Uterus (tissue), 4 donors: Measurements from ENCODE around the gene DEPDC1. TPM values are rescaled to one million over a fixed set of nuclear protein-coding genes. Genes with fewer than 3 reads are reported as not detected.
"Not testable (repeated sequence)": the region's sequence is repeated elsewhere in the genome, so short reads cannot be mapped to it uniquely, and the experiment has no call there.

Source experiments
- DNase-seq, 2 donors: peaks; one replicate each; pipeline ENCODE4 v3.0.0-alpha.2; 2019 to 2020
- H3K27ac ChIP-seq, 2 donors: fragments of 200-600 bp; sonication (generic); 1 replicate in 1 of 2; 2 replicates in 1 of 2; pipeline ENCODE4 v1.5.1; 2016 to 2018
- H3K27me3 ChIP-seq, 2 donors: fragments of 200-600 bp; sonication (generic); one replicate each; pipeline ENCODE4 v1.5.1; 2018 to 2019; ENCODE audit warnings: control low read depth in 1 of 2
- H3K36me3 ChIP-seq, 2 donors: fragments of 200-600 bp; sonication (generic); one replicate each; pipeline ENCODE4 v1.5.1; 2019; ENCODE audit warnings: control low read depth in 1 of 2
- H3K4me1 ChIP-seq, 2 donors: fragments of 200-600 bp; sonication (generic); one replicate each; pipeline ENCODE4 v1.5.1; 2018 to 2019; ENCODE audit warnings: control low read depth in 1 of 2
- H3K4me3 ChIP-seq, 2 donors: fragments of 200-600 bp; sonication (generic); 1 replicate in 1 of 2; 2 replicates in 1 of 2; pipeline ENCODE4 v1.5.1; 2018 to 2019; ENCODE audit warnings: mild to moderate bottlenecking in 1 of 2
- H3K9me3 ChIP-seq, 2 donors: fragments of 200-600 bp; sonication (generic); one replicate each; pipeline ENCODE4 v1.5.1; 2019; ENCODE audit warnings: control low read depth in 1 of 2
- POLR2A ChIP-seq, 2 donors: fragments of 450-650 bp; IDR thresholded peaks; one replicate each; pipeline ENCODE4 v1.6.1; 2016; ENCODE audit warnings: antibody characterized with exemption in 2 of 2, mild to moderate bottlenecking in 1 of 2, moderate library complexity in 1 of 2
- intact Hi-C: fragments of 100-400 bp; cut with DNase I; formaldehyde crosslinking; loops from one replicate; pipeline ENCODE4 v1.15.1; 2023; ENCODE audit warnings: low total_unique reads
- total RNA-seq, 4 donors: library from RNA; depleted of rRNA in 3 of 4; stranded (reverse); fragments of >200 nt in 3 of 4; gene quantifications; one replicate each; pipeline versions ENCODE4 v1.1.0 to v1.2.4, GENCODE V29; 2014 to 2023
- TF ChIP-seq, protein P1 (sequence below), 4 experiments: fragments of 200-600 bp in 2 of 4; fragments of 450-650 bp in 2 of 4; sonication (generic) in 2 of 4; IDR thresholded peaks; one replicate each; pipeline ENCODE4 v1.5.1; 2016 to 2019; ENCODE audit warnings: antibody characterized with exemption in 4 of 4, mild to moderate bottlenecking in 2 of 4, moderate library complexity in 1 of 4
- donor health status: DM: yes; HTN: yes; CAD: no.

DEPDC1 gene
- total RNA-seq, 4 donors from 2014 or later = under 0.01 to 18.1 (median 2.9) TPM

GRCh38 chr1:68478662-68479061 lies 18.2 kb downstream of the DEPDC1 start:
- Histone ChIP-seq H3K36me3 (no peaks in the 10 kb centered on the region), H3K27me3 (no peaks in the 10 kb centered on the region), H3K9me3 (no peaks in the 10 kb centered on the region), H3K4me3 (no peak overlapping the region), H3K4me1 (no peaks in the 10 kb centered on the region), H3K27ac (no peak overlapping the region)
- intact Hi-C loops = no loop called here
- TF ChIP-seq, protein P1, sequence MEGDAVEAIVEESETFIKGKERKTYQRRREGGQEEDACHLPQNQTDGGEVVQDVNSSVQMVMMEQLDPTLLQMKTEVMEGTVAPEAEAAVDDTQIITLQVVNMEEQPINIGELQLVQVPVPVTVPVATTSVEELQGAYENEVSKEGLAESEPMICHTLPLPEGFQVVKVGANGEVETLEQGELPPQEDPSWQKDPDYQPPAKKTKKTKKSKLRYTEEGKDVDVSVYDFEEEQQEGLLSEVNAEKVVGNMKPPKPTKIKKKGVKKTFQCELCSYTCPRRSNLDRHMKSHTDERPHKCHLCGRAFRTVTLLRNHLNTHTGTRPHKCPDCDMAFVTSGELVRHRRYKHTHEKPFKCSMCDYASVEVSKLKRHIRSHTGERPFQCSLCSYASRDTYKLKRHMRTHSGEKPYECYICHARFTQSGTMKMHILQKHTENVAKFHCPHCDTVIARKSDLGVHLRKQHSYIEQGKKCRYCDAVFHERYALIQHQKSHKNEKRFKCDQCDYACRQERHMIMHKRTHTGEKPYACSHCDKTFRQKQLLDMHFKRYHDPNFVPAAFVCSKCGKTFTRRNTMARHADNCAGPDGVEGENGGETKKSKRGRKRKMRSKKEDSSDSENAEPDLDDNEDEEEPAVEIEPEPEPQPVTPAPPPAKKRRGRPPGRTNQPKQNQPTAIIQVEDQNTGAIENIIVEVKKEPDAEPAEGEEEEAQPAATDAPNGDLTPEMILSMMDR (IDR thresholded peaks at IDR 0.05) = no peak
- no peak for TF ChIP-seq POLR2A (IDR thresholded peaks at IDR 0.05)
- no peak for DNase-seq

DNA sequence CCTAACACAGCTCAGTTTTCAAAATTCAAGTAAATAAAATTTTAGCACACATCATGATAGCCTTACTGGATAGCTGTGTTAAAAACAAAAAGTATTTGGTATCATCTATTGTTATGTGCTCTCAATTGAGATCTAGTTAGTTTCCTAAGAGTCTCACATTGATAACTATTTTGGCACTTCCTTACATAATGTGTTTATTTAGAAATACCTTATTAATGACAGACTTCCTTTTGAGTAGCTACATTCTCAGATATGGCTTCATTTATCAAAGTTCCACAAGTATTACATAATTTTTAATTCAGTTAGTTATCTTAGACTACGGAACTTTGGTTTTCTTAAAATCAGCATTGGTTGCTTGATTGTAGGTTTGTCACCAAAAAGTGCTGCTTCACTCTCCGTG lies 20.3 kb downstream of the DEPDC1 start:
- H3K4me1 ChIP-seq, H3K27me3 ChIP-seq, H3K36me3 ChIP-seq, DNase-seq, H3K27ac ChIP-seq, H3K4me3 ChIP-seq, H3K9me3 ChIP-seq, intact Hi-C loops: not testable (repeated sequence)

GRCh38 chr1:68473060-68473459 lies 23.8 kb downstream of the DEPDC1 start:
- H3K36me3 ChIP-seq = no peaks in the 10 kb centered on the region
- H3K4me3 ChIP-seq = no peak overlapping the region
- no peak for TF ChIP-seq POLR2A (IDR thresholded peaks at IDR 0.05)
- TF ChIP-seq, protein P1 (IDR thresholded peaks at IDR 0.05) = no peak
- intact Hi-C loops = no loop called here
- no peaks in the 10 kb centered on the region for H3K27me3 ChIP-seq
- no peak overlapping the region for H3K27ac ChIP-seq
- H3K4me1 ChIP-seq = no peaks in the 10 kb centered on the region
- H3K9me3 ChIP-seq = no peaks in the 10 kb centered on the region
- no peak for DNase-seq

GRCh38 chr1:68470388-68470970 lies 26.4 kb downstream of the DEPDC1 start:
- no peaks in the 10 kb centered on the region for H3K9me3 ChIP-seq
- H3K4me3 ChIP-seq = no peak overlapping the region
- H3K36me3 ChIP-seq = no peaks in the 10 kb centered on the region
- no peak overlapping the region for H3K27ac ChIP-seq
- no peaks in the 10 kb centered on the region for H3K27me3 ChIP-seq
- intact Hi-C loops = no loop called here
- H3K4me1 ChIP-seq = no peaks in the 10 kb centered on the region
- no peak for DNase-seq
- no peak for TF ChIP-seq POLR2A (IDR thresholded peaks at IDR 0.05)
- TF ChIP-seq, protein P1 (IDR thresholded peaks at IDR 0.05) = peak in 3 of 4 experiments; percentile 5 to 22 (median 20)

GRCh38 chr1:68464891-68465290 lies 32.0 kb downstream of the DEPDC1 start:
- no peak for DNase-seq
- no peak overlapping the region for H3K4me3 ChIP-seq
- no peaks in the 10 kb centered on the region for H3K27me3 ChIP-seq
- no peak overlapping the region for H3K27ac ChIP-seq
- H3K36me3 ChIP-seq = no peaks in the 10 kb centered on the region
- intact Hi-C loops = no loop called here
- H3K9me3 ChIP-seq = no peaks in the 10 kb centered on the region
- TF ChIP-seq POLR2A (IDR thresholded peaks at IDR 0.05) = no peak
- TF ChIP-seq, protein P1 (IDR thresholded peaks at IDR 0.05) = no peak
- H3K4me1 ChIP-seq = no peaks in the 10 kb centered on the region

DNA sequence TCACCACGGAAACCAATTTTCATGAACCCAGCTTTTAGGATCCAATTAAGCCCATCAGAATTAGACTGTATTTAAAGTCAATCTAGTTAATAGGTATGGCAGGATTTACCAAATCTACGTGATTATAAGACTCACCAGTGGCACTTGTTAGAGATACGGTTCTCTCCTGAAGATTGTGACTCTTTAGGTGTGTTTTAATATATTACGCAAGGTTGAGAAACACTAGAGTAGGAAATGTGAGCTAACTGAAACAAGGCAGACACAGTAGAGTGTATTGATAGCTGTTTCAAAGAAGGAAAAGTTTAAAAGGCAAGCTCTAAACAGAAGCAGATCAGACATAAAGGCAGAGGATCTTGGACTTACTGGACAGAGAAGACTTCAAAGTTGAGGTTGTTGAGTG lies 35.9 kb downstream of the DEPDC1 start:
- intact Hi-C loops = no loop called here
- TF ChIP-seq, protein P1 (IDR thresholded peaks at IDR 0.05) = no peak
- TF ChIP-seq POLR2A (IDR thresholded peaks at IDR 0.05) = no peak
- H3K4me1 ChIP-seq = no peaks in the 10 kb centered on the region
- H3K27ac ChIP-seq = no peak overlapping the region
- H3K4me3 ChIP-seq = no peak overlapping the region
- H3K9me3 ChIP-seq = no peaks in the 10 kb centered on the region
- no peak for DNase-seq
- no peaks in the 10 kb centered on the region for H3K27me3 ChIP-seq
- H3K36me3 ChIP-seq = no peaks in the 10 kb centered on the region
